SKM-1 treated with dmso at 0.1 percent for 144 hours (cell line): ENCODE data around the gene NAPSA.
"Not testable (repeated sequence)": the region's sequence is repeated elsewhere in the genome, so short reads cannot be mapped to it uniquely, and the experiment has no call there.

Source experiments
- DNase-seq: peaks from one replicate; lab custom pipeline; 2025; ENCODE audit not compliant: unreplicated experiment; lab: John Stamatoyannopoulos, UW

NAPSA gene

DNA sequence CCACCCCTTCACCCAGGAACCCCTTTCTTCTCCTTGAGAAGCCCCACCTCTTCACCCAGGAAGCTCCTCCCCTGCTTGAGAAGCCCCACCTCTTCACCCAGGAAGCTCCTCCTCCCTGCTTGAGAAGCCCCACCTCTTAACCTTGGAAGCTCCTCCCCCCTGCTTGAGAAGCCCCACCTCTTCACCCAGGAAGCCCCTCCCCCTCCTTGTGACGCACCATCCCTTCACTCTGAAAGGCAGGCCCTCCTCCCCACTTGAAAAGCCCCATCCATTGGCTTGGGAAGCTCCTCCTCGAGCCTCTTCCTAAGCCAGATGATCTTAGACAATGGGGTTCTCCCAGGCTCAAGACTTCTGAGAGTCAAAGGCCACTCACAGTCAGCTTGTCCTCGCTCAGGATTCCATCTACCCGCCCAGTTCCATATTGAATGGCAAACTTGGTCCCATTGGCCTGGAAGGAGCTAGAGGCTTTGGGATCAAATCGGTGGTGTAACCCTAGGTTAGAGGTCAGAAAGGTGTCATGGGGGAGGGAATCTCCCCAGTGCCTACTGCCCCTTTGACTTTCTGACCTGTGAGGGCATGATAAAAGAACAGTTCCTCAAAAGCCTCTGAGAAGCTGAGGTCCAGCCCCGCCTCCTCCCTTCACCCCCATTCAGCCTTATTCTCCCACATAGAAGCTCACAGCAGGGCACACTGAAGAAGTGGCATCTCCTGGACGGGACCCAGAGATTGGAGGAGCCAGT is 4.0 kb downstream of the NAPSA start:
- no peak for DNase-seq

DNA sequence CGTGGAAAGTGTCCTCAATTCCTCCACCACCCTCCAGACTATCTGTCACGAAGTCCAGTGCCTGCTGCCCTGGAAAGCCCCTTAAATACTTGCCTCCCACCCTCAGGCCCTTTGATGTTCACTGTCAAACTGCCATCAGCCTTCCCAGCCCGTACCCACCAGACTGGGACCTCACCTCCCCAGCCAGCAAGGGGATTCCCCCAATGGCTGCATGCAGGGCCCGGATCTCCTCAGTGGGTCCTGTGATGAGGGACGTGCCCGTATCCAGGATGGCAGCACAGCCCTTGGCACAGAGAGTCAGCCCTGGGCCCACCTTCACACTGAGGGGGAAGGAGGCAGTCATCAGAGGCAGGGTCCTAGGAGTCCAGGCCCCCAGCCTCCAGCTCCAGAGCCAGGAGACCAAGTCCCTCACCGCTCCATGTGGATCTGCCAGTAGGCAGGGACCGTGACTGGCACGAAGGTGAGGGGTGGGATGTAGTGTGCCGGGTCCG is 6.1 kb downstream of the NAPSA start:
- no peak for DNase-seq

DNA sequence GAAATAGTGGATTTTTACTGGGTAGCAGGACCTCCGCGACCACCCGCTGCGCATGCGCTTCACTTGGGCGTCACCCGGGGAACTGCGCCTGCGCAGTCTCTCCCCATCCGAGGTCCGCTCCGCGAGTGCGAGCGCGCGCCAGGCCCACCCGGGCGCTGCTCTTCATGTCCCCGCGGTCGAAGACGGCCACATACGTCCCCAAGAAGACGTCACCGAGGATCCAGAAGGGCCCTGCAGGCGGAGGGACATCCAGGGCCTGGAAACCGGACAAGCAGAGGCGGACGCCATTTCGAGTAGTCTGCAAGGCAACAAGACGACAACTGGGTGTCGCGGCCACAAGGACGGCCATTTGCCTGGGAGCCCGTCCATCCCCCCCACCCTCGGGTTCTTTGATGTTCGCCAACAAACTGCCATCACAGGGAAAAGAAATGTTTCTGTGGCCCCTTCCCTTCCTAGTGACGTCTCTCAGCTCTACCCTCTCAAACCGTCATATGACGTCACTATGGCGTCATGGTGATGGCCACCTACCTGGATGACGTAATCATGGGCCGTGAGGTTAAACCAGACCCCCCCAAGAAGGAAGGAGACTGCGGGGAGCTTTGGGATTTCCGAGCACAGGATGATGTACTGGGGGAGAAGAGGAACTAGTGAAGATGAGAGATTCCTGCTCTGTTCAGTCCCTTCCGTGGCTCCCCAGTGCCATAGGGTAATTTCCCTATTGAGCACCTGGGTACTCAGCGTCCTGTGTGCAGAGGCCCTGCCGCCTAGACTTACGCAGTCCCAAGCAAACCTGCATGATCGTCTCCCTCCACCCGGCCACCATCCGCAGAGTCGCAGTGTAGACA is 6.7 kb downstream of the NAPSA start:
- no peak for DNase-seq

DNA sequence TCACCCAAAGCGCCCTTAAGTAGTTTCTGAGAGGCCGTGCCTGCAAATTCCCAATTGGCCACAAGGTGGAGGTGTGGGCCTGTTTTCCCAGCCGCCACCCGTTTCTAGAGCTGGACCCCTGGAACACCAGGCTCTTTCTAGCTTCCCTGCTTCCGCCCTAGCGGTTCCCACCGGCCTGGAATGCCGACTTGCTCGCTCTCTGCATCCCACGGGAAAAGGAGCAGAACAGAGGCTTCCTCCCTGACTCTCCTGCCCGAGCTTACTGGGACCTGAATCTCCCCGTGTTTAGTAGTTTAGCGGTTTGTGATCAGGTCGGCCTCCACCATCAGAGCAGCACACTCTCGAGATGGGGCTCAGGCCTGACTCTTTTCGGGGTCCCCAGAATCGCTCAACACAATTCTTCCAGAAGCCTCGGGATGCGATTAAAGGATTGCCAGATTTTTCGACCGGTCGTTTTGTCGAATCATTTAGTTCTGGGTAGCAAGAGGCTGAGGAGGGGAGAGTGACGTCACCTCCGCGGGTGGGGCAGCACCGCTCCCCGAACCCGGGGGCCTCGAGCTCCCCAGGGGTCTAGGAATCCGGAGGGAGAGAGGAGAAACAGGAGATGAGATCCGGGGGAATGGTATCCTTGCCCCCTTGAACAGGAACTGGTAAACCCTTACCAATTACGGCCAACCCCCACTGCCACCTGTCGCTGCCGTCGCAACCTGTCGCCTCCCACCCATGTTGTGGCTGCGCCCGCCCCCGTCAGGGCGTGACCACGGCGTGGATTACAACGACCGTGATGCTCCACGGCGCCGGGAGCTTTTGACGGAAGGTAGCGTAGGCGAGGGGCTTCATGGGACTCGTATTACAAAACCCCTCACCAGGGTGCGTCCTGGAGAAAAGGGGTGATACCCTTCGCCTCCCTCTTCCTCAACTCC is 8.0 kb downstream of the NAPSA start:
- no peak for DNase-seq

DNA sequence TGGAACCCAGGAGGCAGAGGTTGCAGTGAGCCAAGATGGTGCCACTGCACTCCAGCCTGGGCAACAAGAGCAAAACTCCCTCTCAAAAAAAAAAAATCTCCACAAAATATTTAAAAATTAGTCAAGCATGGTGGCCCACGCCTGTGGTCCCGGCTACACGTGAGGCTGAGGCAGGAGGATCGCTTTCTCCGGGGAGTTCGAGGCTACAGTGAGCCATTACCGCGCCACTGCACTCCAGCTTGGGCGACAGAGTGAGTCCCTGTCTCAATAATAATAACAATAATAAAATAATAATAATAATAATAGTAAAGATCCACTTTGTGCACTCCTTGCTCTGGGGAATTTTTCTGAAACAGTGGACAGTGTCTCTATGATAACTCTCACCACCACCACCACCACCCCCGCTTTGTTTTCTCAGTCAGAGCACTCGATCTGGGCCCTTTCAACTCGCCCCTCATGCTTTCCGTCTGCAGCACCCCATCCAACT is 8.7 kb downstream of the NAPSA start:
- DNase-seq, result no peak

DNA sequence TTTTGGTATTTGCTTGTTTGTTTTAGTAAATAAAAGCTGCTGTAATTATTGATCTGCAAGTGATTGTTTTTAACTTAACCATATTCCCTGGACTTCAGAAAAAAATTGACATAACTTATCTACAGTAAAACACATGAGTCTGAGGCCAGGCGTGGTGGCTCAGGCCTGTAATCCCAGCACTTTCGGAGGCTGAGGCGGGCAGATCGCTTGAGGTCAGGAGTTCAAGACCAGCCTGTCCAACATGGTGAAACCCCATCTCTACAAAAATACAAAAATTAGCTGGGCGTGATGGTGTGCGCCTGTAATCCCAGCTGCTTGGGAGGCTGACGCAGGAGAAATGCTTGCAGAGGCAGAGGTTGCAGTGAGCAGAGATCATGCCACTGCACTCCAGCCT is 12.0 kb downstream of the NAPSA start:
- not testable (repeated sequence) for DNase-seq

DNA sequence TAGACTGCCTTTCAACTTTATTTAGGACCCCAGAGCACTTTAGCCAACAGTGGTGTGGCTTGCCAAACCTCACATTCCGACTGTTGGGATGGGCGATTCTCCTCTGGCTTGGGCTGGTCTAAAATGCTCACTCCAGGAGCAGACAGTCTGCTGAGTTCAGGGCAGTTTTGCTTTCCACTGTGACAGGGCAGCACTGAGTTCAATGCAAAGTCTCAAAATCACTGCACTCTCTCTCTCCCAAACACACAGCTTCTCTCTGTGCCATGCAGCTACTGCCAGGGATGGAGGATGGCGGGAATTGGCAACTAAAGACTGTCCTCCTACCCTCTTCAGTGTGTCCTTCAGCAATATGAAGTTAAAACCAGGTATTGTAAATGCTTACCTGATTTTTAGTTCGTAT is 13.2 kb downstream of the NAPSA start:
- no peak for DNase-seq

DNA sequence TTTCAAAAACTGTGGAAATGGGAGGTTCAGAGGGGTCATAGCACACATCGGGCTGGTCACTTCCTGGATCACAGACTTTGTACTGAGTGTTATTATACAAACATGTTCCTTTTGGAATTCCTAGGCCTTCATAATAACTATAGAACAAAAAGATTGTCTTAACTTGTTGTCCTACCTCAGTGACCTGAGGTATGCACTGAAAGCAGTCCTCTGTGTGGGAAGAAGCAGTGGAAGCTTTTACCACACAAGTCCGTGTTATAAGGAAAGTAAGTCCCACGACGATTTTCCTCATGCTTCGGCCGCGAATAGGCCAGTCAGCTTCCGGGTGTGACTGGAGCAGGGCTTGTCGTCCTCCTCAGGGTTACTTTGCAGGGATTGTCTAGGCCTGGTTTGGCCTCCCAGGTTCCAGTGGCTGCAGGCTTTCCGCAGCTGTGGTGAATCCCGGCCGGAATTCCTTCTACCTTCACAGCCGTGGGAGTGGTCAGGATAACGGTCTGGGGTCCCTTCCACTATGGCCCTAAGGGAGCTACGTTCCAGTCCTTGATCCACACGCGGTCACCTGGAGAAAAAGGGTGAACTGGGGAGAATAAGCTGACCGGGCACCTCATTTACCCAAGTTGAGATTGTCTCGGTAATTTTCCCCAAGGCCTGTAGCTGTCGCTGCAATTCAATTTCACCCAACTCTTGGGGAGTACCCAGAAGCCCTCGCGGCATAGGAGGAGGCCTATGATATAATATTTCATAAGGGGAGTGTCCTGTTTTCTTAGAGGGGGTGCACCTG is 16.0 kb downstream of the NAPSA start:
- DNase-seq, result no peak

DNA sequence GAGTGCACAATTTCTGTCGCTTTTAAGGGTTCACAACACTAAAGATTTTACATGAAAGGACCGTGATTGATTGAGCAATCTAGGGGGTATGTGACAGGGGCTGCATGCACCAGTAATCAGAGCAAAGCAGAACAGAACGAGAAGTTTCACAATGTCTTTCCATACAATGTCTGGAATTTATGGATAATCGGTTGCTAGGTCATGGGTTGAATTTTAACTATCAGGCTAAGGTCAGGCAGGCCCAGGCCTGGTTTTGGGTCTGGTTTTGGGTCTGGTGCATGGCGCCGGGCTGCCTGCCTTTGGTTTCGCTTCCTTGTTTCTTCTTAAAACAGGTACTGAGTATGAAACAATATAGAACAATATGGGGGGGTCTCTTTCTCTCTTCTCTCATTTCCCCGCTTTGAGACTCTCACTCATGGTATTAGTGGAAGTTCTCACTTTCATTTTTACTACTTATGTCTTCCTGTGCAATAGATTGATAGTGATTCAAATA is 18.3 kb downstream of the NAPSA start:
- not testable (repeated sequence) for DNase-seq

DNA sequence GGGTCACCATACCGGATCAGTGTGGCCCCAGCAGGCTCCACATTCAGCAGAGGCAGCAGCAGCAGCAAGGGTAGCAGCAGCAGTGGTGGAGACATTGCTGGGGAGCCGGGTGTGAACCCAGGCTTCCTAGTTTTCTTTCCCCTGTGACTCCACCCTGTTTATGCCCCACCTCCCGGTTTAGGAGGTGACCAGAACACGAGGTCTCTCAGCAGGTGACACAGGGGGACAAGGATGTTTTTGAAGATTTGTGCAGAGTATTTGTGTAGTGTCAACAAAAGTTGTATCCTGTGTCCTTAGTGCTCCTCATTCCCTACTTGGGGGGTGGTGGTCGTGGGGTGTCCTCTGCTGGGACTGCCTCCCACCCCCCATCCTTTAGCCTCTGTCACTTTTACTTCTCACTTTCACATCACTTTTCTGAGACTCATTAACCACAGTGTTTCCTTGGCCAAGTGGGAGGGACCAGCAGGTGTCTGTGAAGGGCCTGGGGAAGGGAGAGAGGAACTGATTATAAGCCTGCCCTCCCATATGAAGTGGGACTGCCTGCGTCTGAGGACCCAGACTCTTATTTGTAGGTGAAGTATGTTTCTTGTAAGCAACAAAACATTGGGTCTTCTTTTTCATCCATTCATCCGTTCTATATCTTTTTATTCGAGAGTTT is 20.6 kb downstream of the NAPSA start:
- peak; percentile 22 for DNase-seq

DNA sequence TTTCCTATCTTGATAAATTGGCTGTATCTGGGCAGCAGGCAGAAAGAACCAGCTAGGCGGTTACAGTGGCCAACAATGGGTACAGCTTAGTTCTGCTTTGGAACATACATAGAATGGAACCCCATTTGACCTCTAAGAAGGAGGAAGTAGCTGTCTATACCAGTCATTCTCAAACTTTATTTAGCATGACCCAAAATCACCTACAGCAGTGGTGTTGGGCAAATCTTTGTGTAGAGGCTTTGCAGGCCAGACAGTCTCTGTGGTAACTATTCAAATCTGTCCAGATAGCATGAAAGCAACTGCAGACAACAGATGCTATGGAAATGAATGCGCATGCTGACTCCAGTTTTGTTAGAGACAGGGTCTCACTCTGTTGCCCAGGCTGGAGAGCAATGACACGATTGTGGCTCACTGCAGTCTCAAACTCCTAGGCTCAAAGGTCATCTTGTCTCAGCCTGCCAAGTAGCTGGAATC is 24.3 kb downstream of the NAPSA start:
- peak; percentile 85 for DNase-seq

DNA sequence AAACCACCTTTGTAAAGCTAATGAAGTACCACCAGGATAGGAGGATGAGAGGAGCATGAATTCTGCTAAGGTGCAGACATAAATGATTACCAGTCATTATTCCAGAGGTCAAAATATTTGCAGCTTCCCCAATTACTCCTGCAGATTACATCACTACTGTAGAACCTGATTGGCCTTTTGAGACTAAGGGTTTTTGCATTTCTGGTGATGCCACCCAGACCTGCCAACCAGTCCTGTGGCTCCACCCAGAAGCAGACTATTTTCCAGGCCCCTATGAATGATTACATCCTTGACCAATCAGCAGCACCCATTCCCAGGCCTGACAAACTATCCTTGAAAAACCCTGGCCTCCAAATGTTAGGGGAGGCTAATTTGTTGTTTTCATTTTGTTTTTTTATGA is 25.1 kb downstream of the NAPSA start:
- DNase-seq, result no peak

DNA sequence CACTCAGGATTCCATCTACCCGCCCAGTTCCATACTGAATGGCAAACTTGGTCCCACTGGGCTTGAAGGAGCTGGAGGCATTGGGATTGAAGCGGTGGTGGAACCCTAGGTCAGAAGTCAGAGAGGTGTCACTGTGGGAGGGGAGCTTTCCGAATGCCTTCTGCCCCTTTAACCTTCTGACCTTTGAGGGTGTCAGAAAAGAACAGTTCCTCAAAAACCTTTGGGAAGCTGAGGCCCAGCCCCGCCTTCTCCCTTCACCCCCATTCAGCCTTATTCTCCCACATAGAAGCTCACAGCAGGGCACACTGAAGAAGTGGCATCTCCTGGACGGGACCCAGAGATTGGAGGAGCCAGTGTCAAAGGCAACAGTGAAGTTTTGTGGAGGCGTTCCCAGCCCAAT is 28.4 kb downstream of the NAPSA start:
- not testable (repeated sequence) for DNase-seq

DNA sequence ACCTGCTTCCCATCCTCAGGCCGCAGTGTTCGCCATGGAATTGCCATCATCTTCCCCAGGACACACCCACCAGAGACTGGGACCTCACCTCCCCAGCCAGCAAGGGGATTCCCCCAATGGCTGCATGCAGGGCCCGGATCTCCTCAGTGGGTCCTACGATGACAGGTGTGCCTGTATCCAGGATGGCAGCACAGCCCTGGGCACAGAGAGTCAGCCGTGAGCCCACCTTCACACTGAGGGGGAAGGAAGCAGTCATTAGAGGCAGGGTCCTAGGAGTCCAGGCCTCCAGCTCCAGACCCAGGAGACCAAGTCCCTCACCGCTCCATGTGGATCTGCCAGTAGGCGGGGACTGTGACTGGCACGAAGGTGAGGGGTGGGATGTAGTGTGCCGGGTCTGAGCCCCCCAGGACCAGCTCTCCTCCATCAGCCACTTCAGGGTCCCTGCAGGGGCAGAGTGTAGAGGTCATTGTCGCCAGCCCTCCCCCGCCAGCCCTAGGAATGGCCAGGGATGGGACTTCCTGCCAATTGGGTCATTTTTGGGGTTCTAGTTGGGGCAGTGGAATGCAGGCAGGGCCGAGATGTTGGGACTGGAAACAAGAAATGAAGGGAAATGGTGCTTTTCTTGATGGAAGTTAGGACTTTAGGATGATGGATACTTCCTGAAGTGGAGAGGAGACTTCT is 30.6 kb downstream of the NAPSA start:
- no peak for DNase-seq

DNA sequence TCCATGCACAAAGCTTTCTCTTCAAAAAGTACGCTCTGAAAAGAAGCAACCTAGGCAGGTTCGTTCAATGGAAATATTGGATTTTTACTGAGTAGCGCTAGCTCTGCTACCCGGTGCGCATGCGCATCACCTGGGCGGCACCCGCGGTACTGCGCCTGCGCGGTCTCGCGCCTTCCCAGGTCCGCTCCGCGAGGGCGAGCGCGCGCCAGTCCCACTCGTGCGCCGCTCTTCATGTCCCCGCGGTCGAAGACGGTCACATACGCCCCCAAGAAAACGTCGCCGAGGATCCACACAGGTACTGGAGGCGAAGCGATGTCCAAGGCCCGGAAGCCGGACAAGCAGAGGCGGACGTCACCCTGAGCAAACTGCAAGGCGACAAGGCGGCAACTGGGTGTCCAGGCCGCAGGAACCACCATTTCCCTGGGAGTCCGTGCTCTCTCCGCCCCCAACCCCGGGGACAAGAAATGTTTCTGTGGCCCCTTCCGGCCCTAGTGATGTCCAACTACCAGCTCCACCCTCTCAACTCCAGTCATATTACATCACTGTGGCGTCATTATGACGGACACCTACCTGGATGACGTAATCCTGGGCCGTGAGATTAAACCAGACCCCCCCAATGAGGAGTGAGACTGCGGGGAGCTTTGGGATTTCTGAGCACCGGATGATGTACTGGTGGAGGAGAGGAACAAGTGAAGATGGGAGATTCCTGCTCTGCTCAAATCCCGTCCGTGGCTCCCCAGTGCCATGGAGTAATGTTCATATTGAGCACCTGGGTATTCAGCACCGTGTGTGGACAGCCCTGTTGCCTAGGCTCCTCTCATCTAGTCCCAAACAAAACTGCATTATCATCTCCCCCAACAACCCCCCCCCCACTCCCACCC is 31.5 kb downstream of the NAPSA start:
- no peak for DNase-seq

DNA sequence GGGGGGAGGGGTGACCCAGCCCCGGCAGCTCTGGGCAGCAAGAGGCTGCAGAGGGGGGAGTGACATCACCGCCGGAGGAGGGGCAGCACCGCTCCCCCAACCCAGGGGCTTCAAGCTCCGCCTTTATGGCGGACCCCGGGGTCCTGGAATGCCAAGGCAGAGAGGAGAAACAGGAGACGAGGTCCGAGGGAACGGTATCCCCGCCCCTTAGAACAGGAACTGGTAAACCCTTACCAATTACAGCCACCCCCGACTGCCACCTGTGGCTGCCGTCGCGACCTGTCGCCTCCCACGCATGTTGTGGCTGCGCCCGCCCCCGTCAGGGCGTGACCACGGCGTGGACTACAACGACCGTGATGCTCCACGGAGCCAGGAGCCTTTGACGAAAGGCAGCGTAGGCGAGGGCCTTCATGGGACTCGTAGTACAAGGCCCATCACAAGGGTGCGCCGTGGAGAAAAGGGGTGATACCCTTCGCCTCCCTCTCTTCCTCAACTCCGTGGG is 32.2 kb downstream of the NAPSA start:
- peak; percentile 66 for DNase-seq

DNA sequence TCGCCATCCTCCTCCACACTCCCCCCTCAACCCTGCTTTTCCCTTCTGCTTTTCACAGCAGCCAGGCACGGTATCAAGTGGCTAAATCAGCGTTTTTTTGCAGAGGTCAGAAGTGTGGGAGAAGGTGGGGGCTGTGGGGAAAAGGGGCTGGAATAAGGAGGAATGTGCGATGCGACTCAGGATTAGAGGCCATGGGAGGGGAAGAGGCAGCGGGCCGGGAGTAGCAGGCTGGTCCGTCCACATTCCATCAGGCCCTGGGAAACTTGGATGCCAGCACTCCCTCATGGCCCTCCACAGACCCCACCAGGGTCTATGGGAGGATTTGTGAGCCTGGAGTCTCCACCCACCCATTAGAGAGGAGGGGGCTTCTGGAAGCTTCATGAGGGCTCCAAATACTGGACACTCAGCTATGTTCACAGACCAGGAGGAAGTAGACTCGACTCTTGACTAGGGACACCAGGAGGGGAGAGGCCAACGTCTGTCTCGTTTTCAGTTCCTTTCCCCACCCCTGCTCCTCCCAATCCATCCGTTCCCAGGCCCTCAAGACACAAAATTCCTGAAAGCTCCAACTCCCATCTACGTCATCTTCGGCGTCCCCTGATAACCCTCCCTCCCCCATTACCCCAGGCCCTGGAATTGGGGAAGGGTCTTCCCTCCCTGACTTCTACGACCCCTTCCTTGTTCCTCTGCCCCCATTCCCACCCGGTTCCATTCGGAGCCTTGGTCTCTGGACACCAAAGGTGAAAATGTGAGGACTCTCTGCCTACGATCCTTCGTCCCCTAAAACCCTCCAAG is 33.0 kb downstream of the NAPSA start:
- DNase-seq, result no peak
